CD14-positive monocyte (primary cell): Measurements from ENCODE around the gene RFNG. TPM values are rescaled to one million over a fixed set of nuclear protein-coding genes. Genes with fewer than 3 reads are reported as not detected.

Experiments used
- DNase-seq, 3 donors: peaks; one replicate each; pipeline ENCODE4 v3.0.0-alpha.2; 2011 to 2022
- H2AFZ ChIP-seq: 2 replicates; pipeline ENCODE4 v1.6.0; 2012; ENCODE audit warnings: mild to moderate bottlenecking, low read depth, low read length, inconsistent platforms; ENCODE audit not compliant: insufficient read depth, poor library complexity, severe bottlenecking
- H3K27ac ChIP-seq, 2 donors: 1 replicate in 1 of 2; 2 replicates in 1 of 2; pipeline ENCODE4 v1.5.1; 2012 to 2013; ENCODE audit warnings: low read length in 2 of 2, control low read depth in 1 of 2, inconsistent platforms in 1 of 2, low read depth in 1 of 2, mild to moderate bottlenecking in 1 of 2
- H3K27me3 ChIP-seq, 2 donors: one replicate each; pipeline versions ENCODE4 v1.6.0 to v1.6.1; 2011 to 2013; ENCODE audit warnings: low read length in 2 of 2; ENCODE audit not compliant: control insufficient read depth in 2 of 2, insufficient read depth in 2 of 2
- H3K36me3 ChIP-seq, 2 donors: replicated peaks in 1 of 2; 1 replicate in 1 of 2; 2 replicates in 1 of 2; pipeline versions ENCODE4 v1.5.1 to v1.6.1; 2012 to 2013; ENCODE audit warnings: low read length in 2 of 2, control low read depth in 1 of 2, inconsistent platforms in 1 of 2, mild to moderate bottlenecking in 1 of 2; ENCODE audit not compliant: insufficient read depth in 2 of 2, control insufficient read depth in 1 of 2
- H3K4me1 ChIP-seq, 2 donors: 1 replicate in 1 of 2; 2 replicates in 1 of 2; pipeline versions ENCODE4 v1.5.1 to v1.6.1; 2012 to 2013; ENCODE audit warnings: low read length in 2 of 2, control low read depth in 1 of 2, inconsistent platforms in 1 of 2, mild to moderate bottlenecking in 1 of 2, moderate library complexity in 1 of 2; ENCODE audit not compliant: insufficient read depth in 2 of 2, control insufficient read depth in 1 of 2
- H3K4me2 ChIP-seq: replicated peaks from 2 replicates; pipeline ENCODE3; 2012; ENCODE audit warnings: low read length, moderate library complexity, mild to moderate bottlenecking; ENCODE audit not compliant: poor library complexity, severe bottlenecking; ENCODE audit errors: extremely low read depth
- H3K4me3 ChIP-seq, 3 experiments: fragments of 200-600 bp in 1 of 3; sonication (generic) in 1 of 3; replicated peaks in 1 of 3; 1 replicate in 2 of 3; 2 replicates in 1 of 3; pipeline ENCODE4 v1.5.1; 2011 to 2013; ENCODE audit warnings: low read length in 3 of 3, mild to moderate bottlenecking in 3 of 3, control low read depth in 2 of 3, low read depth in 2 of 3, inconsistent platforms in 1 of 3, moderate library complexity in 1 of 3
- H3K79me2 ChIP-seq: 2 replicates; pipeline ENCODE4 v1.6.0; 2012; ENCODE audit warnings: mild to moderate bottlenecking, control low read depth, inconsistent platforms, low read length, moderate library complexity; ENCODE audit not compliant: insufficient read depth
- H3K9ac ChIP-seq: 2 replicates; pipeline ENCODE4 v1.6.0; 2017; ENCODE audit warnings: low read length, mild to moderate bottlenecking; ENCODE audit not compliant: insufficient read depth, poor library complexity, severe bottlenecking
- H3K9me3 ChIP-seq, 2 donors: replicated peaks in 1 of 2; 1 replicate in 1 of 2; 2 replicates in 1 of 2; pipeline versions ENCODE4 v1.5.1 to v1.6.1; 2012 to 2013; ENCODE audit warnings: low read length in 2 of 2, control low read depth in 1 of 2; ENCODE audit not compliant: control insufficient read depth in 1 of 2, insufficient read depth in 1 of 2
- H4K20me1 ChIP-seq: 2 replicates; pipeline ENCODE4 v1.6.0; 2012; ENCODE audit warnings: mild to moderate bottlenecking, low read length, control low read depth, moderate library complexity; ENCODE audit not compliant: insufficient read depth
- H3K27ac Mint-ChIP-seq, 7 donors: one replicate each; pipeline ENCODE4 v1.8.0; 2020; ENCODE audit warnings: mild to moderate bottlenecking in 7 of 7, mixed read lengths in 7 of 7, moderate library complexity in 6 of 7, inconsistent platforms in 2 of 7
- H3K27me3 Mint-ChIP-seq, 3 donors: one replicate each; pipeline ENCODE4 v1.8.0; 2021 to 2022; ENCODE audit warnings: low read depth in 3 of 3, mild to moderate bottlenecking in 3 of 3, mixed read lengths in 3 of 3, moderate library complexity in 3 of 3, inconsistent platforms in 1 of 3
- H3K36me3 Mint-ChIP-seq, 2 donors: one replicate each; pipeline ENCODE4 v1.8.0; 2020; ENCODE audit warnings: mixed read lengths in 2 of 2, inconsistent platforms in 1 of 2, mild to moderate bottlenecking in 1 of 2
- H3K4me1 Mint-ChIP-seq: one replicate; pipeline ENCODE4 v1.8.0; 2020; ENCODE audit warnings: mild to moderate bottlenecking, mixed read lengths
- H3K4me3 Mint-ChIP-seq, 2 donors: one replicate each; pipeline ENCODE4 v1.8.0; 2020; ENCODE audit warnings: mild to moderate bottlenecking in 2 of 2, mixed read lengths in 2 of 2, moderate library complexity in 1 of 2
- H3K9me3 Mint-ChIP-seq, 7 donors: one replicate each; pipeline ENCODE4 v1.8.0; 2020 to 2022; ENCODE audit warnings: mixed read lengths in 7 of 7, mild to moderate bottlenecking in 6 of 7, moderate library complexity in 6 of 7, inconsistent platforms in 2 of 7
- WGBS: methylation state at CpG from one replicate; pipeline ENCODE4 v1.1.5; 2013; ENCODE audit warnings: missing lambda C conversion rate; ENCODE audit not compliant: insufficient coverage; 5-methylcytosine and 5-hydroxymethylcytosine counted together
- intact Hi-C, 2 donors: fragments of 100-400 bp; cut with micrococcal nuclease; formaldehyde crosslinking; loops; one replicate each; pipeline versions ENCODE4 v1.15.0 to v1.15.1; 2023
- polyA plus RNA-seq, 3 donors: library from polyadenylated mRNA; depleted of rRNA in 1 of 3; unstranded in 2 of 3; stranded (reverse) in 1 of 3; fragments of 300-500 nt in 2 of 3; fragments of >200 nt in 1 of 3; fragmentation: Illumina TruSeq in 2 of 3; gene quantifications; 1 replicate in 2 of 3; 2 replicates in 1 of 3; pipeline ENCODE4 v1.2.3, GENCODE V29; 2012 to 2021
- TF ChIP-seq, protein P1 (sequence below): fragments of 200-600 bp; IDR thresholded peaks from one replicate; pipeline ENCODE4 v1.8.0; 2022; ENCODE audit warnings: antibody characterized with exemption, mild to moderate bottlenecking

RFNG gene
- polyA plus RNA-seq, 3 donors, result 1.5 to 32.4 (median 4.1) TPM

- Mint-ChIP-seq H3K4me3 (no peak overlapping the region), H3K4me1 (no peaks in the 10 kb centered on the region), H3K9me3 (peaks cover 0 to 1% (median 0%) of the 10 kb centered on the region in 7 donors), H3K27ac (peak overlapping the region in 1 of 7 donors; percentile 31), H3K36me3 (peaks cover 20 to 31% of the 10 kb centered on the region in 2 donors), H3K27me3 (peaks cover 3 to 10% (median 6%) of the 10 kb centered on the region in 3 donors)
- intact Hi-C loops, result no loop called here
- H3K27me3 ChIP-seq, result no peaks in the 10 kb centered on the region
- TF ChIP-seq, protein P1, sequence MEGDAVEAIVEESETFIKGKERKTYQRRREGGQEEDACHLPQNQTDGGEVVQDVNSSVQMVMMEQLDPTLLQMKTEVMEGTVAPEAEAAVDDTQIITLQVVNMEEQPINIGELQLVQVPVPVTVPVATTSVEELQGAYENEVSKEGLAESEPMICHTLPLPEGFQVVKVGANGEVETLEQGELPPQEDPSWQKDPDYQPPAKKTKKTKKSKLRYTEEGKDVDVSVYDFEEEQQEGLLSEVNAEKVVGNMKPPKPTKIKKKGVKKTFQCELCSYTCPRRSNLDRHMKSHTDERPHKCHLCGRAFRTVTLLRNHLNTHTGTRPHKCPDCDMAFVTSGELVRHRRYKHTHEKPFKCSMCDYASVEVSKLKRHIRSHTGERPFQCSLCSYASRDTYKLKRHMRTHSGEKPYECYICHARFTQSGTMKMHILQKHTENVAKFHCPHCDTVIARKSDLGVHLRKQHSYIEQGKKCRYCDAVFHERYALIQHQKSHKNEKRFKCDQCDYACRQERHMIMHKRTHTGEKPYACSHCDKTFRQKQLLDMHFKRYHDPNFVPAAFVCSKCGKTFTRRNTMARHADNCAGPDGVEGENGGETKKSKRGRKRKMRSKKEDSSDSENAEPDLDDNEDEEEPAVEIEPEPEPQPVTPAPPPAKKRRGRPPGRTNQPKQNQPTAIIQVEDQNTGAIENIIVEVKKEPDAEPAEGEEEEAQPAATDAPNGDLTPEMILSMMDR, result no peak
- no peak overlapping the region for H3K9ac ChIP-seq
- no peak overlapping the region for H3K4me2 ChIP-seq
- no peak overlapping the region for H3K4me3 ChIP-seq
- 86% methylated on average over 13 of the region's 21 CpGs for WGBS
- H3K27ac ChIP-seq, result no peak overlapping the region
- H3K36me3 ChIP-seq, result peaks cover 24 to 26% of the 10 kb centered on the region in 2 donors
- no peaks in the 10 kb centered on the region for H3K4me1 ChIP-seq
- no peak overlapping the region for H2AFZ ChIP-seq
- H3K9me3 ChIP-seq, result no peaks in the 10 kb centered on the region
- H3K79me2 ChIP-seq, result no peaks in the 10 kb centered on the region
- no peak for DNase-seq
- H4K20me1 ChIP-seq, result no peaks in the 10 kb centered on the region
These were observed 25.4 kb upstream of the RFNG start for GRCh38 chr17:82076785-82077591.

DNA sequence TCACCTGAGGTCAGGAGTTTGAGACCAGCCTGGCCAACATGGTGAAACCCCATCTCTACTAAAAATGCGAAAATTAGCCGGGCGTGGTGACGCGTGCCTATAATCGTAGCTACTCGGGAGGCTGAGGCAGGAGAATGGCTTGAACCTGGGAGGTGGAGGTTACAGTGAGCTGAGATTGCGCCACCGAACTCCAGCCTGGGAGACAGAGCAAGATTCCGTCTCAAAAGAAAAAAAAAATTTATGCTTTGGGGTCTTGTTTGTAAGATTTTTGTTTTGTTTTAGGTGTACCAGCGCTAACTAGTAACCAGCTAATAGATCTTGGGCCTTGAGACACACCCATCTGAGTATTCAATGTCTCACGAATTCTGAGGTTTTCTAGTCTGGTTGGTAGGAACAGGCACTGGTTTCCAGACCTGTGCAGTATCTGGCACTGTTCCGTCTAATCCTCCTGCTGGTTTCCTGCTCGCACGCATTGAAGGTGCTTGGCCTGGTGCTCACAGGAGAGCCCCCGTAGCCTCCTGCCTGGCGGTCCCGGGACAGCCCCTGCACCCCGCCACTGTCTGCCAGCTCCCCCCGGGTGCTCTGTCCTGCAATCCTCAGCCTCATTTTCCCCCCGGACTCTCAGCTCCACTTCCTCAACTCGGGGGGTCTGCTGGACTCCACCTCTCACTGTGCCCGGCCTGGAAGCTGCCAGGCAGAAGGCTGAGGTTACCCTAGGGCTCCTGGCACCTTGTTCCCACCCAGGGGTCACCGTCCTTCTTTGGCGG is 24.6 kb upstream of the RFNG start:
- no peaks in the 10 kb centered on the region for H4K20me1 ChIP-seq
- peak overlapping the region in 3 of 7 donors; percentile 30 to 70 (median 50) for H3K27ac Mint-ChIP-seq

More for the DNA sequence above, 24.6 kb upstream of the RFNG start:
- Mint-ChIP-seq H3K27me3 (peaks cover 3 to 10% (median 8%) of the 10 kb centered on the region in 3 donors), H3K36me3 (peaks cover 18 to 25% of the 10 kb centered on the region in 2 donors), H3K4me1 (no peaks in the 10 kb centered on the region), H3K4me3 (no peak overlapping the region), H3K9me3 (peaks cover 0 to 1% (median 0%) of the 10 kb centered on the region in 7 donors)
- TF ChIP-seq, protein P1, result no peak
- no peaks in the 10 kb centered on the region for H3K27me3 ChIP-seq
- no peaks in the 10 kb centered on the region for H3K9me3 ChIP-seq
- H3K4me1 ChIP-seq, result no peaks in the 10 kb centered on the region
- WGBS, result 85% methylated on average over 16 of the region's 25 CpGs
- H3K27ac ChIP-seq, result no peak overlapping the region
- no peak for DNase-seq
- intact Hi-C loops, result no loop called here
- H3K79me2 ChIP-seq, result no peaks in the 10 kb centered on the region
- no peak overlapping the region for H3K4me2 ChIP-seq
- no peak overlapping the region for H3K4me3 ChIP-seq
- no peak overlapping the region for H2AFZ ChIP-seq
- H3K36me3 ChIP-seq, result peaks cover 20 to 22% of the 10 kb centered on the region in 2 donors
- no peak overlapping the region for H3K9ac ChIP-seq
